Stimulated activated CD8-positive, alpha-beta memory T cell treated with anti-CD3 and anti-CD28 coated beads, Interleukin-4, amount 100 ng/mL, for 1 hour (primary cell): Measurements from ENCODE around the gene TTBK1.

Experiments
- DNase-seq, 2 donors: peaks; one replicate each; pipeline ENCODE4 v3.0.0-alpha.2; 2020; ENCODE audit warnings: low read depth in 2 of 2, low spot score in 1 of 2

TTBK1 gene

GRCh38 chr6:43242908-43243663 is at the start of gene TTBK1:
TSS of gene TTBK1 (plus strand) at chr6:43243481. CDS start at chr6:43246661, 3,180 bp downstream.
- DNase-seq, result no peak

GRCh38 chr6:43193929-43194328 is 49.4 kb upstream of the TTBK1 start:
- no peak for DNase-seq

- DNase-seq, result no peak
Measured at GRCh38 chr6:43196337-43196736, 46.9 kb upstream of the TTBK1 start.

GRCh38 chr6:43199912-43200311 is 43.4 kb upstream of the TTBK1 start:
- DNase-seq, result no peak

GRCh38 chr6:43200541-43200940 is 42.7 kb upstream of the TTBK1 start:
- DNase-seq, result no peak

GRCh38 chr6:43202451-43202850 is 40.8 kb upstream of the TTBK1 start:
- no peak for DNase-seq

GRCh38 chr6:43203029-43203717 is 40.1 kb upstream of the TTBK1 start:
- no peak for DNase-seq

- no peak for DNase-seq
Measured at GRCh38 chr6:43203718-43204095, 39.6 kb upstream of the TTBK1 start.

- no peak for DNase-seq
Measured at GRCh38 chr6:43204271-43205105, 38.8 kb upstream of the TTBK1 start.

- no peak for DNase-seq
Measured at GRCh38 chr6:43205849-43206248, 37.4 kb upstream of the TTBK1 start.

- no peak for DNase-seq
Measured at GRCh38 chr6:43207286-43207685, 36.0 kb upstream of the TTBK1 start.

GRCh38 chr6:43211955-43212354 is 31.3 kb upstream of the TTBK1 start:
- no peak for DNase-seq

GRCh38 chr6:43213431-43213830 is 29.9 kb upstream of the TTBK1 start:
- no peak for DNase-seq

- no peak for DNase-seq
Measured at GRCh38 chr6:43215066-43215465, 28.2 kb upstream of the TTBK1 start.

- no peak for DNase-seq
Measured at GRCh38 chr6:43216200-43216599, 27.1 kb upstream of the TTBK1 start.

GRCh38 chr6:43217351-43217750 is 25.9 kb upstream of the TTBK1 start:
- no peak for DNase-seq

- no peak for DNase-seq
Measured at GRCh38 chr6:43219119-43219518, 24.2 kb upstream of the TTBK1 start.

GRCh38 chr6:43219814-43220213 is 23.5 kb upstream of the TTBK1 start:
- no peak for DNase-seq

GRCh38 chr6:43220439-43220951 is 22.8 kb upstream of the TTBK1 start:
- no peak for DNase-seq

GRCh38 chr6:43221046-43221972 is 22.0 kb upstream of the TTBK1 start:
- no peak for DNase-seq
